ENCODE measurements around the gene MAP2K4.
"Not testable (repeated sequence)": the region's sequence is repeated elsewhere in the genome, so short reads cannot be mapped to it uniquely, and the experiment has no call there.

MAP2K4 gene

GRCh38 chr17:12162187-12162586 lies 141.5 kb downstream of the MAP2K4 start:
- not testable (repeated sequence) for DNase-seq (ENCODE audit: low spot score)

GRCh38 chr17:12164085-12164484 lies 143.4 kb downstream of the MAP2K4 start:
- no peak for DNase-seq (ENCODE audit: low spot score)

- no peak for DNase-seq (ENCODE audit: low spot score)
Observed at GRCh38 chr17:12178644-12179330, 158.1 kb downstream of the MAP2K4 start.

GRCh38 chr17:12180644-12181261 lies 160.1 kb downstream of the MAP2K4 start:
- no peak for DNase-seq (ENCODE audit: low spot score)

- DNase-seq (ENCODE audit: low spot score): no peak
Observed at GRCh38 chr17:12187658-12188057, 167.0 kb downstream of the MAP2K4 start.

GRCh38 chr17:12193144-12193735 lies 172.6 kb downstream of the MAP2K4 start:
- DNase-seq (ENCODE audit: low spot score): no peak

Data from left forelimb (tissue), 1 donor.